Heart right ventricle (tissue), 16 donors: Measurements from ENCODE around the gene NT5C1A. TPM values are rescaled to one million over a fixed set of nuclear protein-coding genes. Genes with fewer than 3 reads are reported as not detected.
A peak's percentile ranks its signal among the peaks of the same experiment; 100 is the strongest.

Experiments used
- ATAC-seq, 8 donors: fragments of 200-7000 bp; cut with Tn5 transposase; one replicate each; pipeline ENCODE4 v1.9.1; 2020; ENCODE audit warnings: mild to moderate bottlenecking in 8 of 8, moderate library complexity in 8 of 8, moderate number of reproducible peaks in 1 of 8
- DNase-seq, 2 donors: peaks; one replicate each; pipeline ENCODE4 v3.0.0-alpha.2; 2020
- H3K27ac ChIP-seq, 10 donors: fragments of 200-600 bp; sonication (generic) in 2 of 10; one replicate each; pipeline versions ENCODE4 v1.5.0 to v1.8.0; 2020 to 2022; ENCODE audit warnings: mild to moderate bottlenecking in 3 of 10
- H3K27me3 ChIP-seq, 7 donors: fragments of 200-600 bp; one replicate each; pipeline ENCODE4 v1.8.0; 2021 to 2022; ENCODE audit warnings: mild to moderate bottlenecking in 2 of 7
- H3K36me3 ChIP-seq, 9 donors: fragments of 200-600 bp; sonication (generic) in 1 of 9; one replicate each; pipeline versions ENCODE4 v1.5.0 to v1.8.0; 2020 to 2022; ENCODE audit warnings: mild to moderate bottlenecking in 2 of 9
- H3K4me1 ChIP-seq, 9 donors: fragments of 200-600 bp; sonication (generic) in 1 of 9; one replicate each; pipeline versions ENCODE4 v1.5.0 to v1.8.0; 2020 to 2022; ENCODE audit warnings: mild to moderate bottlenecking in 4 of 9
- H3K4me3 ChIP-seq, 10 donors: fragments of 200-600 bp; sonication (generic) in 2 of 10; one replicate each; pipeline versions ENCODE4 v1.5.0 to v1.8.0; 2020 to 2022; ENCODE audit warnings: mild to moderate bottlenecking in 7 of 10, moderate library complexity in 2 of 10
- H3K9me3 ChIP-seq, 11 donors: fragments of 200-600 bp in 10 of 11; sonication (generic) in 2 of 11; one replicate each; pipeline versions ENCODE4 v1.5.0 to v1.8.0; 2013 to 2022; ENCODE audit warnings: mild to moderate bottlenecking in 2 of 11, control low read depth in 1 of 11, moderate library complexity in 1 of 11
- CTCF ChIP-seq, 9 donors: fragments of 200-600 bp; sonication (generic) in 2 of 9; IDR thresholded peaks; one replicate each; pipeline versions ENCODE4 v1.5.0 to v1.8.0; 2021 to 2022; ENCODE audit warnings: antibody characterized with exemption in 9 of 9, mild to moderate bottlenecking in 5 of 9, moderate library complexity in 1 of 9
- WGBS, 2 donors: extraction: QIAGEN DNeasy Blood & Tissue Kit; methylation state at CpG; one replicate each; pipeline ENCODE4 v1.1.7; 2013; ENCODE audit warnings: inconsistent platforms in 1 of 2; 5-methylcytosine and 5-hydroxymethylcytosine counted together
- intact Hi-C, 10 donors: fragments of 100-400 bp; cut with DNase I; formaldehyde crosslinking; loops; one replicate each; pipeline versions ENCODE4 v1.11.1 to v1.14.2; 2022
- polyA plus RNA-seq, 2 donors: library from polyadenylated mRNA; stranded (reverse); fragments of 200-250 nt; gene quantifications; one replicate each; pipeline ENCODE4 v1.2.3, GENCODE V29; 2013
- total RNA-seq, 10 donors: library from RNA; stranded (reverse); fragmentation: NEBNext Ultra II Directional in 3 of 10; extraction: Animal tissue kit (Norgen Biotek cat#: 25700) in 3 of 10; gene quantifications; one replicate each; pipeline versions ENCODE4 v1.2.1 to v1.2.4, GENCODE V29; 2021 to 2023
- donor health status: Arrhythmogenic right ventricular cardiomyopathy.
- donor health status: ischemic (EF 13 %, LVEDD 7.1; RV severe dilation, severe dysfunction).
- donor health status: healthy with polysubstance abuse.
- donor health status: DM: no; HTN: yes; CAD: no.
- donor health status: DM: no; HTN: no; CAD: no.
- donor health status: ischemic (EF 25% LVEDD 6.9; RV normal size, moderate dysfunction).
- donor health status: ischemic (EF 25% LVEDD 5.7; RV mildly dilated, moderate dysfunction).
- donor health status: healthy.
- donor health status: DM: yes; HTN: yes; CAD: no.
- donor health status: Ischemic cardiomyopathy.
- donor health status: ischemic (EF 35%, LVEDD 5.7; RV mildly dilated, moderate dysfunction).
- donor health status: nonischemic (EF 11% LVEDD 7.7; RV severe dilation, severe dysfunction).
- donor health status: DM: yes; HTN: yes; CAD: no.
- donor health status: PGD.
- donor health status: ischemic (EF 29% LVEDD 5.4; RV normal size, mild dysfunction).
- donor health status: nonischemic (EF 23%, LVEDD 6.1; RV moderate dilation, normal function).

The NT5C1A gene
- total and polyA plus RNA-seq, 12 donors: 0.68 to 59.2 (median 25.0) TPM

DNA sequence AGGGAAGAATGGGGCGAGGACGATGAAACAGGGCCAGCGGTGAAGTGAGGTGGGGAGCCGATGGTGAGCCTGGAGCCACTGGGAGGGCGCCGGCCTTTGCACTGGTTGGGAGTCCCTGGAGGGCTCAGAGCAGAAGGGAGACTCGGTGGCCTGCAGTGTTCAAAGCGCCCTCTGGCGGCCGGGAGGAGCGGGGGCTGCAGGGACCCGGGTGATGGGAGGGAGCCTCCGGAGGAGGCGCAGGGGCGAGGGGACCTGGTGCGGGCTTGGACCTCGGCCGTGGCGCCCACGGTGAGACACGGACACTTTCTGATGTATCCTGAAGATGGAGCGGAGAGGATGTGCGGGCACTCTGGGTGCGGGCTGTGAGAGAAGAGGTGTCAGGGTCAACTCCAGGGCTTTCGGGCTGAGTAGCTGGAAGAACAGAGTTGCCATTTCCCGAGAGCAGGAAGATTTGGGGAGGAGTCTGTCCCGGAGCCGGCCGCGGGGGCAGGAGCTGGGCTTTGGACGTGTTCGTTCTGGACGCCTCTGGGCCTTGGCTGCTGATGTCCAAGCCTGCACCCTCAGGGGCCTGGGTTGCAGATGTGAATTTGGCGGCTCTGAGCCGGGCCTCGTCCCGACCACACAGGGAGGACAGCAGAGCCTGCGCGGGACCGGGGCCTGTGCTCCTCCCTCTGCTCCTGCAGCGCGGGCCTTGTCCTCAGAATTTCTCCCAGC lies 62.1 kb downstream of the NT5C1A start:
- H3K27me3 ChIP-seq: peaks cover 0 to 2% (median 0%) of the 10 kb centered on the region in 7 donors
- H3K4me1 ChIP-seq: peaks cover 3 to 16% (median 11%) of the 10 kb centered on the region in 9 donors
- H3K27ac ChIP-seq: peak overlapping the region in 8 of 10 donors; percentile 22 to 53 (median 42)
- peak; percentile 36 to 94 (median 74) for TF ChIP-seq CTCF (IDR thresholded peaks at IDR 0.05)
- H3K4me3 ChIP-seq: peak overlapping the region in 1 of 10 donors; percentile 1
- ATAC-seq (peak; percentile 69 to 90 (median 80)), DNase-seq (peak; percentile 59 to 82)
- intact Hi-C loops: loop anchor here in 7 of 10 donors (2.0 to 5.0 kb wide), 6 partner anchors 43 to 188 kb away; no protein-coding TSS in a partner anchor
- H3K9me3 ChIP-seq: no peaks in the 10 kb centered on the region
- peaks cover 0 to 19% (median 0%) of the 10 kb centered on the region in 9 donors for H3K36me3 ChIP-seq
- 16 to 24% methylated on average over 42 of the region's 42 CpGs for WGBS, 2 donors

Other genes with a start within 250 kb of the NT5C1A start
- gene BMP8A, start 180.5 kb downstream of the NT5C1A start, total RNA-seq: 1 to 10 TPM in 4 of 10 donors, under 1 TPM in 4, not detected in 2; 0.33 to 1.8 (median 0.85) TPM
- gene BMP8A, start 180.5 kb downstream of the NT5C1A start, polyA plus RNA-seq: under 1 TPM in 1 of 2 donors, not detected in 1; 0.16 TPM
- 100 to 1,000 TPM; 184 to 311 (median 229) TPM for gene PABPC4, start 95.3 kb downstream of the NT5C1A start, total RNA-seq
- 100 to 1,000 TPM; 143 to 188 TPM for gene PABPC4, start 95.3 kb downstream of the NT5C1A start, polyA plus RNA-seq
- 10 to 100 TPM; 11.5 to 27.5 (median 14.3) TPM for gene HEYL, start 32.5 kb downstream of the NT5C1A start, total RNA-seq
- gene HEYL, start 32.5 kb downstream of the NT5C1A start, polyA plus RNA-seq: 10 to 100 TPM; 12.8 to 25.1 TPM
- gene HPCAL4, start 19.3 kb upstream of the NT5C1A start, total RNA-seq: 1 to 10 TPM in 1 of 10 donors, under 1 TPM in 9; 0.07 to 3.7 (median 0.19) TPM
- gene HPCAL4, start 19.3 kb upstream of the NT5C1A start, polyA plus RNA-seq: under 1 TPM; 0.39 to 0.51 TPM
- gene PPIE, start 66.8 kb upstream of the NT5C1A start, total RNA-seq: 10 to 100 TPM; 28.0 to 32.7 (median 30.9) TPM
- gene PPIE, start 66.8 kb upstream of the NT5C1A start, polyA plus RNA-seq: 10 to 100 TPM; 33.9 to 49.5 TPM
- 1 to 10 TPM in 9 of 10 donors, under 1 TPM in 1; 0.85 to 5.4 (median 2.2) TPM for gene OXCT2, start 99.2 kb upstream of the NT5C1A start, total RNA-seq
- gene OXCT2, start 99.2 kb upstream of the NT5C1A start, polyA plus RNA-seq: 1 to 10 TPM; 1.5 to 3.3 TPM
- under 1 TPM; 0.16 to 0.79 (median 0.22) TPM for gene BMP8B, start 116.8 kb upstream of the NT5C1A start, total RNA-seq
- gene BMP8B, start 116.8 kb upstream of the NT5C1A start, polyA plus RNA-seq: under 1 TPM; 0.07 to 0.23 TPM
- gene TRIT1, start 211.4 kb upstream of the NT5C1A start, total RNA-seq: 10 to 100 TPM; 12.3 to 21.8 (median 16.8) TPM
- gene TRIT1, start 211.4 kb upstream of the NT5C1A start, polyA plus RNA-seq: 10 to 100 TPM; 11.4 to 23.6 TPM
- 1 to 10 TPM in 2 of 10 donors, under 1 TPM in 8; 0.30 to 2.5 (median 0.76) TPM for gene MYCL, start 229.8 kb upstream of the NT5C1A start, total RNA-seq
- gene MYCL, start 229.8 kb upstream of the NT5C1A start, polyA plus RNA-seq: under 1 TPM; 0.07 to 0.13 TPM